PC-3 (cell line): ENCODE results near the gene KXD1. TPM values are rescaled to one million over a fixed set of nuclear protein-coding genes. Genes with fewer than 3 reads are reported as not detected.

ENCODE experiments used
- ATAC-seq: fragments of 200-7000 bp; cut with Tn5 transposase; 2 replicates; pipeline ENCODE4 v1.9.1; 2020; ENCODE audit warnings: mild to moderate bottlenecking, moderate library complexity
- BruUV-seq: library from RNA; stranded (reverse); fragments of 400-500 nt; replicated peaks from 2 replicates; lab custom pipeline; 2021; lab: Mats Ljungman, UMichigan
- CTCF ChIA-PET: fragments of 300-600 bp; sonication (Branson Sonifier 250); formaldehyde crosslinking; loops from one replicate; lab custom pipeline; 2022; ENCODE audit warnings: antibody characterized with exemption; lab: Charles Lee
- POLR2A ChIA-PET: fragments of 300-600 bp; sonication (Branson Sonifier 250); formaldehyde crosslinking; loops from one replicate; lab custom pipeline; 2022; ENCODE audit warnings: antibody characterized with exemption; ENCODE audit not compliant: unreplicated experiment; lab: Charles Lee
- DNase-seq: peaks from one replicate; pipeline ENCODE4 v3.0.0-alpha.2; 2015
- H2AFZ ChIP-seq: fragments of 300-600 bp; sonication (generic); 2 replicates; pipeline ENCODE4 v1.6.0; 2016; ENCODE audit warnings: antibody characterized with exemption, low read length
- H3F3A ChIP-seq: fragments of 300-600 bp; sonication (generic); one replicate; pipeline ENCODE4 v1.6.0; 2017; ENCODE audit warnings: antibody characterized with exemption, low read length, control low read depth, mild to moderate bottlenecking; ENCODE audit not compliant: unreplicated experiment
- H3K27ac ChIP-seq: fragments of 300-600 bp; sonication (generic); 2 replicates; pipeline ENCODE4 v1.5.1; 2016; ENCODE audit warnings: mild to moderate bottlenecking, low read length
- H3K27me3 ChIP-seq: fragments of 300-600 bp; sonication (generic); 2 replicates; pipeline ENCODE4 v1.6.1; 2016; ENCODE audit warnings: low read length, mixed read lengths
- H3K36me3 ChIP-seq: fragments of 300-600 bp; sonication (generic); 2 replicates; pipeline ENCODE4 v1.6.1; 2016; ENCODE audit warnings: low read depth, mixed run types, low read length, mixed read lengths
- H3K4me1 ChIP-seq: fragments of 300-600 bp; sonication (generic); 2 replicates; pipeline ENCODE4 v1.5.1; 2016; ENCODE audit warnings: low read length; ENCODE audit not compliant: insufficient read depth
- H3K4me2 ChIP-seq: fragments of 300-600 bp; sonication (generic); 2 replicates; pipeline ENCODE4 v1.6.0; 2016; ENCODE audit warnings: low read length
- H3K4me3 ChIP-seq: fragments of 300-600 bp; sonication (generic); 2 replicates; pipeline ENCODE4 v1.5.1; 2016; ENCODE audit warnings: mild to moderate bottlenecking, low read length, mixed read lengths
- H3K79me2 ChIP-seq: fragments of 300-600 bp; sonication (generic); 2 replicates; pipeline ENCODE4 v1.6.1; 2017; ENCODE audit warnings: low read length, mixed read lengths
- H3K9ac ChIP-seq: fragments of 300-600 bp; sonication (generic); 2 replicates; pipeline ENCODE4 v1.6.0; 2016; ENCODE audit warnings: mild to moderate bottlenecking, low read length
- H3K9me2 ChIP-seq: fragments of 300-600 bp; sonication (generic); replicated peaks from 2 replicates; pipeline ENCODE4 v1.6.1; 2016; ENCODE audit warnings: mixed run types, low read length, mixed read lengths
- H3K9me3 ChIP-seq: fragments of 300-600 bp; sonication (generic); 2 replicates; pipeline ENCODE4 v1.6.1; 2016; ENCODE audit warnings: low read length, mixed read lengths
- H4K20me1 ChIP-seq: fragments of 300-600 bp; sonication (generic); 2 replicates; pipeline ENCODE4 v1.6.1; 2016; ENCODE audit warnings: low read length, mixed read lengths
- CTCF ChIP-seq: fragments of 300-600 bp; sonication (generic); conservative IDR thresholded peaks from 2 replicates; pipeline ENCODE4 v1.5.1; 2017; ENCODE audit warnings: antibody characterized with exemption, low read depth, mild to moderate bottlenecking, low read length
- EZH2 ChIP-seq: fragments of 300-600 bp; sonication (generic); IDR thresholded peaks from one replicate; pipeline ENCODE4 v1.6.1; 2017; ENCODE audit warnings: antibody characterized with exemption, mild to moderate bottlenecking, low read length; ENCODE audit not compliant: unreplicated experiment
- EZH2phosphoT487 ChIP-seq: fragments of 300-600 bp; sonication (generic); IDR thresholded peaks from 2 replicates; pipeline ENCODE4 v1.6.1; 2018; ENCODE audit warnings: mild to moderate bottlenecking, antibody characterized with exemption, low read length, borderline replicate concordance
- intact Hi-C: fragments of 100-400 bp; cut with micrococcal nuclease; formaldehyde crosslinking; loops from 2 replicates; pipeline ENCODE4 v1.9.0; 2023
- total RNA-seq: library from RNA; depleted of rRNA; stranded (reverse); fragments of >200 nt; gene quantifications from 2 replicates; pipeline ENCODE4 v1.2.3, GENCODE V29; 2014

KXD1 gene
- total RNA-seq, 1 experiment from 2014 or later = 137 TPM

- Histone ChIP-seq H3K9me2 (no peaks in the 10 kb centered on the region), H3K27me3 (no peaks in the 10 kb centered on the region), H3K4me1 (no peaks in the 10 kb centered on the region), H3F3A (no peaks in the 10 kb centered on the region), H3K36me3 (peaks cover 12% of the 10 kb centered on the region), H3K4me3 (no peak overlapping the region), H3K79me2 (peaks cover 1% of the 10 kb centered on the region; the same call in 1 of the 2 replicates), H3K9me3 (no peaks in the 10 kb centered on the region), H3K9ac (no peak overlapping the region), H3K27ac (no peak overlapping the region), H3K4me2 (no peak overlapping the region), H4K20me1 (peaks cover 2% of the 10 kb centered on the region), H2AFZ (no peak overlapping the region)
- intact Hi-C loops = no loop called here
- TF ChIP-seq EZH2phosphoT487 (no peak), EZH2 (no peak), CTCF (no peak)
- ATAC-seq (no peak), DNase-seq (no peak)
- no TSS peak for BruUV-seq
- ChIA-PET CTCF (no interaction called here), POLR2A (interaction anchor here (0.6 to 0.8 kb wide), 2 partner anchors 8 to 108 kb away, joined by 3 to 7 read pairs; no protein-coding TSS in a partner anchor)
Measured at GRCh38 chr19:18580311-18580710, 22.6 kb downstream of the KXD1 start.

- no peak overlapping the region for H3K4me3 ChIP-seq
- no peaks in the 10 kb centered on the region for H3K27me3 ChIP-seq
- TF ChIP-seq EZH2 (no peak), EZH2phosphoT487 (no peak), CTCF (no peak; the same call in 1 of the 2 replicates)
- H3K27ac ChIP-seq = no peak overlapping the region
- ATAC-seq = no peak
- no peak overlapping the region for H3K4me2 ChIP-seq
- H3K79me2 ChIP-seq = peaks cover 13% of the 10 kb centered on the region
- ChIA-PET POLR2A (no interaction called here), CTCF (no interaction called here)
- no peaks in the 10 kb centered on the region for H3K9me2 ChIP-seq
- H3K36me3 ChIP-seq = no peaks in the 10 kb centered on the region
- H3K4me1 ChIP-seq = peaks cover 18% of the 10 kb centered on the region
- BruUV-seq = no TSS peak
- DNase-seq = no peak
- H2AFZ ChIP-seq = no peak overlapping the region
- H4K20me1 ChIP-seq = no peaks in the 10 kb centered on the region
- H3F3A ChIP-seq = no peaks in the 10 kb centered on the region
- no peaks in the 10 kb centered on the region for H3K9me3 ChIP-seq
- no peak overlapping the region for H3K9ac ChIP-seq
- intact Hi-C loops = no loop called here
Measured at GRCh38 chr19:18586306-18586705, 28.6 kb downstream of the KXD1 start.

- intact Hi-C loops = no loop called here
- H2AFZ ChIP-seq = no peak overlapping the region
- CTCF ChIA-PET = no interaction called here
Measured at GRCh38 chr19:18587561-18587960, 29.9 kb downstream of the KXD1 start.

More at GRCh38 chr19:18587561-18587960, 29.9 kb downstream of the KXD1 start:
- no peak overlapping the region for H3K9ac ChIP-seq
- H3K4me1 ChIP-seq = peaks cover 18% of the 10 kb centered on the region
- POLR2A ChIA-PET = no interaction called here
- peaks cover 13% of the 10 kb centered on the region for H3K79me2 ChIP-seq
- no peaks in the 10 kb centered on the region for H3K9me3 ChIP-seq
- H3F3A ChIP-seq = no peaks in the 10 kb centered on the region
- no peaks in the 10 kb centered on the region for H3K9me2 ChIP-seq
- no peaks in the 10 kb centered on the region for H4K20me1 ChIP-seq
- no TSS peak for BruUV-seq
- TF ChIP-seq EZH2 (no peak), CTCF (no peak), EZH2phosphoT487 (no peak)
- H3K36me3 ChIP-seq = no peaks in the 10 kb centered on the region
- no peak overlapping the region for H3K4me2 ChIP-seq
- H3K27me3 ChIP-seq = no peaks in the 10 kb centered on the region
- DNase-seq = no peak
- H3K4me3 ChIP-seq = no peak overlapping the region
- no peak overlapping the region for H3K27ac ChIP-seq
- no peak for ATAC-seq
